Limb (tissue), 2 donors: Measurements from ENCODE around the gene MPZL1.

Source experiments
- DNase-seq, 2 donors: peaks; one replicate each; pipeline ENCODE4 v3.0.0-alpha.2; 2016; ENCODE audit errors: extremely low spot score in 2 of 2

Gene MPZL1

GRCh38 chr1:167776151-167776550 lies 54.4 kb downstream of the MPZL1 start:
- DNase-seq = no peak

- DNase-seq = no peak
These were observed 55.0 kb downstream of the MPZL1 start for GRCh38 chr1:167776616-167777268.

- DNase-seq = no peak
These were observed 55.5 kb downstream of the MPZL1 start for GRCh38 chr1:167777269-167777650.

- DNase-seq = no peak
These were observed 59.8 kb downstream of the MPZL1 start for GRCh38 chr1:167781558-167781957.

GRCh38 chr1:167782946-167783345 lies 61.2 kb downstream of the MPZL1 start:
- no peak for DNase-seq

GRCh38 chr1:167784876-167785550 lies 63.2 kb downstream of the MPZL1 start:
- no peak for DNase-seq

GRCh38 chr1:167786502-167786901 lies 64.7 kb downstream of the MPZL1 start:
- DNase-seq = no peak

GRCh38 chr1:167789501-167789900 lies 67.7 kb downstream of the MPZL1 start:
- DNase-seq = no peak

- DNase-seq = no peak
These were observed 68.3 kb downstream of the MPZL1 start for GRCh38 chr1:167790117-167790516.

- DNase-seq = peak in 1 of 2 donors; percentile 34
These were observed 69.8 kb downstream of the MPZL1 start for GRCh38 chr1:167791281-167792187.

GRCh38 chr1:167792188-167792565 lies 70.4 kb downstream of the MPZL1 start:
- no peak for DNase-seq

- DNase-seq = no peak
These were observed 72.3 kb downstream of the MPZL1 start for GRCh38 chr1:167794043-167794442.

GRCh38 chr1:167795810-167796740 lies 74.3 kb downstream of the MPZL1 start:
- peak in 1 of 2 donors; percentile 50 for DNase-seq

- DNase-seq = no peak
These were observed 75.2 kb downstream of the MPZL1 start for GRCh38 chr1:167797015-167797414.

- no peak for DNase-seq
These were observed 77.2 kb downstream of the MPZL1 start for GRCh38 chr1:167798952-167799351.

GRCh38 chr1:167799747-167800146 lies 78.0 kb downstream of the MPZL1 start:
- DNase-seq = no peak

GRCh38 chr1:167800251-167800650 lies 78.5 kb downstream of the MPZL1 start:
- DNase-seq = no peak

- DNase-seq = no peak
These were observed 80.5 kb downstream of the MPZL1 start for GRCh38 chr1:167802235-167802634.

- DNase-seq = peak; percentile 78 to 85
These were observed 81.8 kb downstream of the MPZL1 start for GRCh38 chr1:167803358-167804207.

- DNase-seq = no peak
These were observed 83.3 kb downstream of the MPZL1 start for GRCh38 chr1:167805041-167805556.
